B cell (primary cell): Measurements from ENCODE around the gene CGB3.

Experiments used
- EZH2 ChIP-seq: IDR thresholded peaks from 2 replicates; pipeline ENCODE4 v1.6.1; 2012; ENCODE audit warnings: borderline replicate concordance, low read depth, mild to moderate bottlenecking, moderate library complexity, low read length; ENCODE audit not compliant: insufficient read depth, poor library complexity, severe bottlenecking
- TF ChIP-seq, protein P1 (sequence below): fragments of 200-600 bp; IDR thresholded peaks from one replicate; pipeline ENCODE4 v1.8.0; 2022; ENCODE audit warnings: antibody characterized with exemption, mild to moderate bottlenecking

DNA sequence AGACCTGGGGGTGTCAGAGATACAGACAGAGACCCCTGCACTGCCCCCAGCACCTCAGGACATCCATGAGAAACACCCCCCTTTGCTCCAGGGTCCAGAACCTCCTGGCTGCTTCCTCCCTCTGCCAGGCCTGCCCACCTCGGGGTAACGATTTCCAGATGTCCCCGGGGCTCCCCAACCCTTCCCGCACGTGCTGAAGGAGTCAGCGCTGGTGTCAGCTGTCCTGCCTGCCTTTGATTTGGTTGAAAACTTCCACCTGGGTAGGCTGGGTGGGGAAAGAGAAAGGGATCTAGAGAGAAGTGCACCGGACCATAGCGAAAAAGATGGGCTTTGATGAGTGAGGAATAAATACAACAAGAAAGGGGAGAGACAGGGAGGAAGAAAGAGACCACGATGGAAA is 34.9 kb upstream of the CGB3 start:
- TF ChIP-seq, protein P1, sequence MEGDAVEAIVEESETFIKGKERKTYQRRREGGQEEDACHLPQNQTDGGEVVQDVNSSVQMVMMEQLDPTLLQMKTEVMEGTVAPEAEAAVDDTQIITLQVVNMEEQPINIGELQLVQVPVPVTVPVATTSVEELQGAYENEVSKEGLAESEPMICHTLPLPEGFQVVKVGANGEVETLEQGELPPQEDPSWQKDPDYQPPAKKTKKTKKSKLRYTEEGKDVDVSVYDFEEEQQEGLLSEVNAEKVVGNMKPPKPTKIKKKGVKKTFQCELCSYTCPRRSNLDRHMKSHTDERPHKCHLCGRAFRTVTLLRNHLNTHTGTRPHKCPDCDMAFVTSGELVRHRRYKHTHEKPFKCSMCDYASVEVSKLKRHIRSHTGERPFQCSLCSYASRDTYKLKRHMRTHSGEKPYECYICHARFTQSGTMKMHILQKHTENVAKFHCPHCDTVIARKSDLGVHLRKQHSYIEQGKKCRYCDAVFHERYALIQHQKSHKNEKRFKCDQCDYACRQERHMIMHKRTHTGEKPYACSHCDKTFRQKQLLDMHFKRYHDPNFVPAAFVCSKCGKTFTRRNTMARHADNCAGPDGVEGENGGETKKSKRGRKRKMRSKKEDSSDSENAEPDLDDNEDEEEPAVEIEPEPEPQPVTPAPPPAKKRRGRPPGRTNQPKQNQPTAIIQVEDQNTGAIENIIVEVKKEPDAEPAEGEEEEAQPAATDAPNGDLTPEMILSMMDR, result no peak
- no peak for TF ChIP-seq EZH2
